GM23338 (cell line): Measurements from ENCODE around the gene BCLAF3. TPM values are rescaled to one million over a fixed set of nuclear protein-coding genes. Genes with fewer than 3 reads are reported as not detected.

Experiments
- ATAC-seq: fragments of 200-7000 bp; cut with Tn5 transposase; 3 replicates; pipeline ENCODE4 v1.9.1; 2020
- DNase-seq: peaks from one replicate; pipeline ENCODE4 v3.0.0-alpha.2; 2015; ENCODE audit warnings: low spot score
- H2AFZ ChIP-seq: fragments of 200-600 bp; sonication (generic); 2 replicates; pipeline ENCODE4 v1.8.0; 2016; ENCODE audit warnings: antibody characterized with exemption, mild to moderate bottlenecking, moderate library complexity
- H3F3A ChIP-seq: fragments of 200-600 bp; sonication (generic); replicated peaks from 2 replicates; pipeline ENCODE4 v1.8.0; 2017; ENCODE audit warnings: antibody characterized with exemption, mixed run types, low read depth
- H3K27ac ChIP-seq: fragments of 200-600 bp; sonication (generic); 2 replicates; pipeline ENCODE4 v1.6.1; 2016; ENCODE audit warnings: low read depth
- H3K27me3 ChIP-seq: fragments of 200-600 bp; sonication (generic); 2 replicates; pipeline ENCODE4 v1.8.0; 2016; ENCODE audit warnings: mild to moderate bottlenecking, mixed run types, moderate library complexity; ENCODE audit not compliant: insufficient read depth
- H3K36me3 ChIP-seq: fragments of 200-600 bp; sonication (generic); 2 replicates; pipeline ENCODE4 v1.8.0; 2016; ENCODE audit warnings: mild to moderate bottlenecking; ENCODE audit not compliant: insufficient read depth
- H3K4me1 ChIP-seq: fragments of 200-600 bp; sonication (generic); 2 replicates; pipeline ENCODE4 v1.8.0; 2016; ENCODE audit warnings: mild to moderate bottlenecking, moderate library complexity; ENCODE audit not compliant: insufficient read depth
- H3K4me2 ChIP-seq: fragments of 200-600 bp; sonication (generic); 2 replicates; pipeline ENCODE4 v1.7.1; 2017; ENCODE audit warnings: mixed run types
- H3K4me3 ChIP-seq: fragments of 200-600 bp; sonication (generic); 2 replicates; pipeline ENCODE4 v1.6.1; 2016; ENCODE audit warnings: mixed run types
- H3K79me2 ChIP-seq: fragments of 200-600 bp; sonication (generic); replicated peaks from 2 replicates; pipeline ENCODE4 v1.8.0; 2017; ENCODE audit warnings: mild to moderate bottlenecking; ENCODE audit not compliant: insufficient read depth
- H3K9me2 ChIP-seq: fragments of 200-600 bp; sonication (generic); 2 replicates; pipeline ENCODE4 v1.8.0; 2017; ENCODE audit not compliant: insufficient read depth
- H4K20me1 ChIP-seq: fragments of 200-600 bp; sonication (generic); replicated peaks from 2 replicates; pipeline ENCODE4 v1.8.0; 2017; ENCODE audit warnings: mild to moderate bottlenecking; ENCODE audit not compliant: insufficient read depth
- H3K27ac Mint-ChIP-seq: 2 replicates; pipeline ENCODE4 v1.8.0; 2020; ENCODE audit warnings: inconsistent platforms, mild to moderate bottlenecking, moderate library complexity, mixed read lengths
- H3K27me3 Mint-ChIP-seq: 3 replicates; pipeline ENCODE4 v1.8.0; 2022; ENCODE audit warnings: low read depth, mild to moderate bottlenecking, moderate library complexity, mixed read lengths, inconsistent platforms; ENCODE audit not compliant: insufficient read depth, poor library complexity
- H3K36me3 Mint-ChIP-seq: 3 replicates; pipeline ENCODE4 v1.8.0; 2021; ENCODE audit warnings: low read depth, mild to moderate bottlenecking, inconsistent platforms, moderate library complexity, mixed read lengths
- H3K4me1 Mint-ChIP-seq: 3 replicates; pipeline ENCODE4 v1.8.0; 2020; ENCODE audit warnings: mild to moderate bottlenecking, inconsistent platforms, mixed read lengths
- H3K4me3 Mint-ChIP-seq: 3 replicates; pipeline ENCODE4 v1.8.0; 2021; ENCODE audit warnings: moderate library complexity, mild to moderate bottlenecking, inconsistent platforms, mixed read lengths
- H3K9me3 Mint-ChIP-seq: 3 replicates; pipeline ENCODE4 v1.8.0; 2020; ENCODE audit warnings: moderate library complexity, mild to moderate bottlenecking, inconsistent platforms, mixed read lengths
- JUNB ChIP-seq: IDR thresholded peaks from one replicate; pipeline ENCODE4 v1.6.1; 2016; ENCODE audit warnings: antibody characterized with exemption; ENCODE audit not compliant: unreplicated experiment
- NANOG ChIP-seq: IDR thresholded peaks from 2 replicates; pipeline ENCODE4 v1.6.1; 2016; ENCODE audit warnings: antibody characterized with exemption, borderline replicate concordance
- polyA plus RNA-seq: library from polyadenylated mRNA; unstranded; fragments of >200 nt; fragmentation: Nextera tagmentation; extraction: Ambion mirVana; gene quantifications from 2 replicates; pipeline ENCODE4 v1.2.1, GENCODE V29; 2016
- total RNA-seq: library from RNA; depleted of rRNA; stranded (reverse); fragments of >200 nt; shearing (Covaris generic); gene quantifications from 2 replicates; pipeline ENCODE4 v1.2.3, GENCODE V29; 2014
- TF ChIP-seq, protein P1 (sequence below): fragments of 250-450 bp; sonication (Bioruptor Pico); IDR thresholded peaks from 2 replicates; pipeline ENCODE4 v1.5.0; 2020; ENCODE audit warnings: mild to moderate bottlenecking, moderate library complexity
- TF ChIP-seq, protein P2 (sequence below): IDR thresholded peaks from one replicate; pipeline ENCODE4 v1.6.1; 2018; ENCODE audit warnings: antibody characterized with exemption; ENCODE audit not compliant: unreplicated experiment
- TF ChIP-seq, protein P3 (sequence below), 2 experiments: fragments of 200-600 bp in 1 of 2; sonication (generic) in 1 of 2; conservative IDR thresholded peaks; 2 replicates each; pipeline versions ENCODE4 v1.5.1 to v1.6.1; 2016 to 2017; ENCODE audit warnings: antibody characterized with exemption in 2 of 2, low read depth in 2 of 2, mild to moderate bottlenecking in 2 of 2, moderate library complexity in 1 of 2

The BCLAF3 gene
- total and polyA plus RNA-seq, 2 experiments from 2014 or later: 6.5 to 9.3 TPM

DNA sequence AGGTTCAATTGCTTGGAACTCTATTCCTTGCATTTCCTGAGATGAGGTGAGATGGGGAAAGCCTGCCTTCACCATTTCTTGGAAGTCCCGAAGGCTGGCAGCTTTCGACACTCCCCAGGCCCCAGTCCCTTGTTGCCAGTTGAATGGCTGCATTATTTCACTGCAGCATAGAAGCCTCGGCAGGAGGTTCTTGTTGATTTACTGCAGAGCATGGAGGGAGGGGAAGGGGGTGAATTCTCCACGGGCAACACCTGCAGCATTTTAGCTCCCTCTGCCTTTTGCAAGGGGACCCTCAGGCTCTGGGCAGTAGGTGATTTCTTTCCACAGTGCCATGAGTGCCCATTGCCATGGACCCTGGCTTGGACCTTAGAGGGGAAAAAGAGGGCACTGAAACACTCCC is 10.7 kb upstream of the BCLAF3 start:
- H3K27me3 Mint-ChIP-seq: no peaks in the 10 kb centered on the region
- no peaks in the 10 kb centered on the region for H3K9me3 Mint-ChIP-seq
- no peak overlapping the region for H3K27ac Mint-ChIP-seq
- peaks cover 5% of the 10 kb centered on the region; the same call in 1 of the 3 replicates for H3K4me1 Mint-ChIP-seq
- ATAC-seq (peak; percentile 78), DNase-seq (peak; percentile 27)
- no peaks in the 10 kb centered on the region for H3K36me3 ChIP-seq
- no peak overlapping the region for H3K27ac ChIP-seq
- H3K36me3 Mint-ChIP-seq: no peaks in the 10 kb centered on the region
- TF ChIP-seq NANOG: no peak
- TF ChIP-seq, protein P1, sequence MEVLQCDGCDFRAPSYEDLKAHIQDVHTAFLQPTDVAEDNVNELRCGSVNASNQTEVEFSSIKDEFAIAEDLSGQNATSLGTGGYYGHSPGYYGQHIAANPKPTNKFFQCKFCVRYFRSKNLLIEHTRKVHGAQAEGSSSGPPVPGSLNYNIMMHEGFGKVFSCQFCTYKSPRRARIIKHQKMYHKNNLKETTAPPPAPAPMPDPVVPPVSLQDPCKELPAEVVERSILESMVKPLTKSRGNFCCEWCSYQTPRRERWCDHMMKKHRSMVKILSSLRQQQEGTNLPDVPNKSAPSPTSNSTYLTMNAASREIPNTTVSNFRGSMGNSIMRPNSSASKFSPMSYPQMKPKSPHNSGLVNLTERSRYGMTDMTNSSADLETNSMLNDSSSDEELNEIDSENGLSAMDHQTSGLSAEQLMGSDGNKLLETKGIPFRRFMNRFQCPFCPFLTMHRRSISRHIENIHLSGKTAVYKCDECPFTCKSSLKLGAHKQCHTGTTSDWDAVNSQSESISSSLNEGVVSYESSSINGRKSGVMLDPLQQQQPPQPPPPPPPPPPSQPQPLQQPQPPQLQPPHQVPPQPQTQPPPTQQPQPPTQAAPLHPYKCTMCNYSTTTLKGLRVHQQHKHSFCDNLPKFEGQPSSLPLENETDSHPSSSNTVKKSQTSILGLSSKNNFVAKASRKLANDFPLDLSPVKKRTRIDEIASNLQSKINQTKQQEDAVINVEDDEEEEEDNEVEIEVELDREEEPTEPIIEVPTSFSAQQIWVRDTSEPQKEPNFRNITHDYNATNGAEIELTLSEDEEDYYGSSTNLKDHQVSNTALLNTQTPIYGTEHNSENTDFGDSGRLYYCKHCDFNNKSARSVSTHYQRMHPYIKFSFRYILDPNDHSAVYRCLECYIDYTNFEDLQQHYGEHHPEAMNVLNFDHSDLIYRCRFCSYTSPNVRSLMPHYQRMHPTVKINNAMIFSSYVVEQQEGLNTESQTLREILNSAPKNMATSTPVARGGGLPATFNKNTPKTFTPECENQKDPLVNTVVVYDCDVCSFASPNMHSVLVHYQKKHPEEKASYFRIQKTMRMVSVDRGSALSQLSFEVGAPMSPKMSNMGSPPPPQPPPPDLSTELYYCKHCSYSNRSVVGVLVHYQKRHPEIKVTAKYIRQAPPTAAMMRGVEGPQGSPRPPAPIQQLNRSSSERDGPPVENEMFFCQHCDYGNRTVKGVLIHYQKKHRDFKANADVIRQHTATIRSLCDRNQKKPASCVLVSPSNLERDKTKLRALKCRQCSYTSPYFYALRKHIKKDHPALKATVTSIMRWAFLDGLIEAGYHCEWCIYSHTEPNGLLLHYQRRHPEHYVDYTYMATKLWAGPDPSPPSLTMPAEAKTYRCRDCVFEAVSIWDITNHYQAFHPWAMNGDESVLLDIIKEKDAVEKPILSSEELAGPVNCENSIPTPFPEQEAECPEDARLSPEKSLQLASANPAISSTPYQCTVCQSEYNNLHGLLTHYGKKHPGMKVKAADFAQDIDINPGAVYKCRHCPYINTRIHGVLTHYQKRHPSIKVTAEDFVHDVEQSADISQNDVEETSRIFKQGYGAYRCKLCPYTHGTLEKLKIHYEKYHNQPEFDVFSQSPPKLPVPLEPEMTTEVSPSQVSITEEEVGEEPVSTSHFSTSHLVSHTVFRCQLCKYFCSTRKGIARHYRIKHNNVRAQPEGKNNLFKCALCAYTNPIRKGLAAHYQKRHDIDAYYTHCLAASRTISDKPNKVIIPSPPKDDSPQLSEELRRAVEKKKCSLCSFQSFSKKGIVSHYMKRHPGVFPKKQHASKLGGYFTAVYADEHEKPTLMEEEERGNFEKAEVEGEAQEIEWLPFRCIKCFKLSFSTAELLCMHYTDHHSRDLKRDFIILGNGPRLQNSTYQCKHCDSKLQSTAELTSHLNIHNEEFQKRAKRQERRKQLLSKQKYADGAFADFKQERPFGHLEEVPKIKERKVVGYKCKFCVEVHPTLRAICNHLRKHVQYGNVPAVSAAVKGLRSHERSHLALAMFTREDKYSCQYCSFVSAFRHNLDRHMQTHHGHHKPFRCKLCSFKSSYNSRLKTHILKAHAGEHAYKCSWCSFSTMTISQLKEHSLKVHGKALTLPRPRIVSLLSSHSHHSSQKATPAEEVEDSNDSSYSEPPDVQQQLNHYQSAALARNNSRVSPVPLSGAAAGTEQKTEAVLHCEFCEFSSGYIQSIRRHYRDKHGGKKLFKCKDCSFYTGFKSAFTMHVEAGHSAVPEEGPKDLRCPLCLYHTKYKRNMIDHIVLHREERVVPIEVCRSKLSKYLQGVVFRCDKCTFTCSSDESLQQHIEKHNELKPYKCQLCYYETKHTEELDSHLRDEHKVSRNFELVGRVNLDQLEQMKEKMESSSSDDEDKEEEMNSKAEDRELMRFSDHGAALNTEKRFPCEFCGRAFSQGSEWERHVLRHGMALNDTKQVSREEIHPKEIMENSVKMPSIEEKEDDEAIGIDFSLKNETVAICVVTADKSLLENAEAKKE (CRISPR knock-in tag): no peak
- TF ChIP-seq, protein P2, sequence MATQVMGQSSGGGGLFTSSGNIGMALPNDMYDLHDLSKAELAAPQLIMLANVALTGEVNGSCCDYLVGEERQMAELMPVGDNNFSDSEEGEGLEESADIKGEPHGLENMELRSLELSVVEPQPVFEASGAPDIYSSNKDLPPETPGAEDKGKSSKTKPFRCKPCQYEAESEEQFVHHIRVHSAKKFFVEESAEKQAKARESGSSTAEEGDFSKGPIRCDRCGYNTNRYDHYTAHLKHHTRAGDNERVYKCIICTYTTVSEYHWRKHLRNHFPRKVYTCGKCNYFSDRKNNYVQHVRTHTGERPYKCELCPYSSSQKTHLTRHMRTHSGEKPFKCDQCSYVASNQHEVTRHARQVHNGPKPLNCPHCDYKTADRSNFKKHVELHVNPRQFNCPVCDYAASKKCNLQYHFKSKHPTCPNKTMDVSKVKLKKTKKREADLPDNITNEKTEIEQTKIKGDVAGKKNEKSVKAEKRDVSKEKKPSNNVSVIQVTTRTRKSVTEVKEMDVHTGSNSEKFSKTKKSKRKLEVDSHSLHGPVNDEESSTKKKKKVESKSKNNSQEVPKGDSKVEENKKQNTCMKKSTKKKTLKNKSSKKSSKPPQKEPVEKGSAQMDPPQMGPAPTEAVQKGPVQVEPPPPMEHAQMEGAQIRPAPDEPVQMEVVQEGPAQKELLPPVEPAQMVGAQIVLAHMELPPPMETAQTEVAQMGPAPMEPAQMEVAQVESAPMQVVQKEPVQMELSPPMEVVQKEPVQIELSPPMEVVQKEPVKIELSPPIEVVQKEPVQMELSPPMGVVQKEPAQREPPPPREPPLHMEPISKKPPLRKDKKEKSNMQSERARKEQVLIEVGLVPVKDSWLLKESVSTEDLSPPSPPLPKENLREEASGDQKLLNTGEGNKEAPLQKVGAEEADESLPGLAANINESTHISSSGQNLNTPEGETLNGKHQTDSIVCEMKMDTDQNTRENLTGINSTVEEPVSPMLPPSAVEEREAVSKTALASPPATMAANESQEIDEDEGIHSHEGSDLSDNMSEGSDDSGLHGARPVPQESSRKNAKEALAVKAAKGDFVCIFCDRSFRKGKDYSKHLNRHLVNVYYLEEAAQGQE: no peak
- no peak for TF ChIP-seq JUNB
- TF ChIP-seq, protein P3, sequence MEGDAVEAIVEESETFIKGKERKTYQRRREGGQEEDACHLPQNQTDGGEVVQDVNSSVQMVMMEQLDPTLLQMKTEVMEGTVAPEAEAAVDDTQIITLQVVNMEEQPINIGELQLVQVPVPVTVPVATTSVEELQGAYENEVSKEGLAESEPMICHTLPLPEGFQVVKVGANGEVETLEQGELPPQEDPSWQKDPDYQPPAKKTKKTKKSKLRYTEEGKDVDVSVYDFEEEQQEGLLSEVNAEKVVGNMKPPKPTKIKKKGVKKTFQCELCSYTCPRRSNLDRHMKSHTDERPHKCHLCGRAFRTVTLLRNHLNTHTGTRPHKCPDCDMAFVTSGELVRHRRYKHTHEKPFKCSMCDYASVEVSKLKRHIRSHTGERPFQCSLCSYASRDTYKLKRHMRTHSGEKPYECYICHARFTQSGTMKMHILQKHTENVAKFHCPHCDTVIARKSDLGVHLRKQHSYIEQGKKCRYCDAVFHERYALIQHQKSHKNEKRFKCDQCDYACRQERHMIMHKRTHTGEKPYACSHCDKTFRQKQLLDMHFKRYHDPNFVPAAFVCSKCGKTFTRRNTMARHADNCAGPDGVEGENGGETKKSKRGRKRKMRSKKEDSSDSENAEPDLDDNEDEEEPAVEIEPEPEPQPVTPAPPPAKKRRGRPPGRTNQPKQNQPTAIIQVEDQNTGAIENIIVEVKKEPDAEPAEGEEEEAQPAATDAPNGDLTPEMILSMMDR (conservative IDR thresholded peaks at IDR 0.05; ENCODE audit: low read depth in 2 of 2): peak in 1 of 2 experiments; percentile 42; a peak in 2 of 4 replicates
- no peaks in the 10 kb centered on the region for H3K4me1 ChIP-seq
- H3K79me2 ChIP-seq: no peaks in the 10 kb centered on the region
- H3F3A ChIP-seq: no peaks in the 10 kb centered on the region
- no peak overlapping the region for H3K4me3 Mint-ChIP-seq
- H3K9me2 ChIP-seq: no peaks in the 10 kb centered on the region
- H4K20me1 ChIP-seq: no peaks in the 10 kb centered on the region
- H2AFZ ChIP-seq: 0 out of 2 replicates have a peak overlapping the region, but pooled peaks have one; percentile 28
- H3K4me2 ChIP-seq: no peak overlapping the region
- no peaks in the 10 kb centered on the region for H3K27me3 ChIP-seq
- H3K4me3 ChIP-seq: no peak overlapping the region
